GM18520 (cell line): ENCODE results near the gene PAPSS2.

Source experiments
- ATAC-seq: cut with Tn5 transposase; IDR thresholded peaks from one replicate; pipeline ENCODE4 v1.9.1; 2021; ENCODE audit not compliant: unreplicated experiment

The PAPSS2 gene

GRCh38 chr10:87771871-87772500 is 112.3 kb downstream of the PAPSS2 start:
- ATAC-seq = no peak

- no peak for ATAC-seq
Measured at GRCh38 chr10:87775766-87776165, 116.1 kb downstream of the PAPSS2 start.

GRCh38 chr10:87776328-87776727 is 116.7 kb downstream of the PAPSS2 start:
- no peak for ATAC-seq

- ATAC-seq = no peak
Measured at GRCh38 chr10:87781545-87781944, 121.9 kb downstream of the PAPSS2 start.

- no peak for ATAC-seq
Measured at GRCh38 chr10:87782721-87783120, 123.0 kb downstream of the PAPSS2 start.

GRCh38 chr10:87786421-87786820 is 126.7 kb downstream of the PAPSS2 start:
- ATAC-seq = no peak

GRCh38 chr10:87790185-87790584 is 130.5 kb downstream of the PAPSS2 start:
- no peak for ATAC-seq

GRCh38 chr10:87794285-87794684 is 134.6 kb downstream of the PAPSS2 start:
- no peak for ATAC-seq
